DOHH2 (cell line): ENCODE measurements around the gene EFNB1.

Experiments
- EZH2phosphoT487 ChIP-seq: fragments of 200-600 bp; sonication (generic); IDR thresholded peaks from 2 replicates; pipeline ENCODE4 v1.6.1; 2017; ENCODE audit warnings: borderline replicate concordance, mild to moderate bottlenecking, antibody characterized with exemption, low read length, moderate library complexity, mixed read lengths
- TF ChIP-seq, protein P1 (sequence below): fragments of 200-600 bp; sonication (generic); IDR thresholded peaks from one replicate; pipeline ENCODE4 v1.5.1; 2014; ENCODE audit warnings: antibody characterized with exemption, mild to moderate bottlenecking, low read depth, low read length; ENCODE audit not compliant: poor library complexity, severe bottlenecking

DNA sequence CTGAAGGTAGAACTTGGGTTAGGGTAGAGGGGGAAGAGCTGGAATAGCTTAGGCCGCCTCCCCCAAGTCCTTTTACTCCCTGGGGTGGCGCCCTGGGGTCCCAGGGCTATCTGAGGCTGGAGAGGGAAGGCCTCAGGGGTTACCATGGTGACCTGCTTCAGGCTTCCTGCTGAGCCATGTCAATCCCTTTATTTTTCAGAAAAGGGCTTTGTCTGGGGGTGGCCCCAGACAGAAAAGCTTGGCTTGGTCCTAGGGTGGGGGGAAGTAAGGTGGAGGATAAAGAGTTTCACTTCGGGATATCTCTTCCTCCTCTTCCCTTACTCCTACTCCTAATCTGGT lies 6.3 kb downstream of the EFNB1 start:
- TF ChIP-seq, protein P1, sequence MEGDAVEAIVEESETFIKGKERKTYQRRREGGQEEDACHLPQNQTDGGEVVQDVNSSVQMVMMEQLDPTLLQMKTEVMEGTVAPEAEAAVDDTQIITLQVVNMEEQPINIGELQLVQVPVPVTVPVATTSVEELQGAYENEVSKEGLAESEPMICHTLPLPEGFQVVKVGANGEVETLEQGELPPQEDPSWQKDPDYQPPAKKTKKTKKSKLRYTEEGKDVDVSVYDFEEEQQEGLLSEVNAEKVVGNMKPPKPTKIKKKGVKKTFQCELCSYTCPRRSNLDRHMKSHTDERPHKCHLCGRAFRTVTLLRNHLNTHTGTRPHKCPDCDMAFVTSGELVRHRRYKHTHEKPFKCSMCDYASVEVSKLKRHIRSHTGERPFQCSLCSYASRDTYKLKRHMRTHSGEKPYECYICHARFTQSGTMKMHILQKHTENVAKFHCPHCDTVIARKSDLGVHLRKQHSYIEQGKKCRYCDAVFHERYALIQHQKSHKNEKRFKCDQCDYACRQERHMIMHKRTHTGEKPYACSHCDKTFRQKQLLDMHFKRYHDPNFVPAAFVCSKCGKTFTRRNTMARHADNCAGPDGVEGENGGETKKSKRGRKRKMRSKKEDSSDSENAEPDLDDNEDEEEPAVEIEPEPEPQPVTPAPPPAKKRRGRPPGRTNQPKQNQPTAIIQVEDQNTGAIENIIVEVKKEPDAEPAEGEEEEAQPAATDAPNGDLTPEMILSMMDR = no peak
- no peak for TF ChIP-seq EZH2phosphoT487
